22Rv1 (cell line): ENCODE data around the gene NRXN3.

Source experiments
- CTCF ChIP-seq: fragments of 450-650 bp; IDR thresholded peaks from 2 replicates; pipeline ENCODE4 v1.5.1; 2017; ENCODE audit warnings: mild to moderate bottlenecking
- ZFX ChIP-seq: fragments of 450-650 bp; IDR thresholded peaks from 2 replicates; pipeline ENCODE4 v1.6.1; 2017; ENCODE audit warnings: antibody characterized with exemption, borderline replicate concordance

- TF ChIP-seq CTCF: no peak
- no peak for TF ChIP-seq ZFX
Observed at GRCh38 chr14:78253986-78254385, 83.8 kb downstream of the NRXN3 start.
